HEK293 (cell line): ENCODE data around the gene VCL.
"Not testable (repeated sequence)": the region's sequence is repeated elsewhere in the genome, so short reads cannot be mapped to it uniquely, and the experiment has no call there.

ENCODE experiments used
- OVOL3 ChIP-seq: fragments of 450-650 bp; formaldehyde crosslinking; IDR thresholded peaks from 2 replicates; pipeline ENCODE4 v1.5.1; 2016; ENCODE audit warnings: missing biosample characterization, missing genetic modification characterization
- RBAK ChIP-seq: fragments of 450-650 bp; formaldehyde crosslinking; IDR thresholded peaks from 2 replicates; pipeline ENCODE4 v1.5.1; 2016; ENCODE audit warnings: missing biosample characterization, missing genetic modification characterization
- TCF7L2 ChIP-seq: IDR thresholded peaks from 2 replicates; pipeline ENCODE4 v1.6.1; 2011; ENCODE audit warnings: low read depth, mild to moderate bottlenecking, inconsistent platforms, low read length, moderate library complexity, borderline replicate concordance
- ZEB2 ChIP-seq: fragments of 450-650 bp; formaldehyde crosslinking; IDR thresholded peaks from 2 replicates; pipeline ENCODE4 v1.5.1; 2016; ENCODE audit warnings: missing biosample characterization, missing genetic modification characterization
- ZFP3 ChIP-seq: fragments of 450-650 bp; formaldehyde crosslinking; IDR thresholded peaks from 2 replicates; pipeline ENCODE4 v1.5.1; 2016; ENCODE audit warnings: low read depth, missing biosample characterization, missing genetic modification characterization
- ZNF133 ChIP-seq: fragments of 450-650 bp; formaldehyde crosslinking; IDR thresholded peaks from 2 replicates; pipeline ENCODE4 v1.5.1; 2016; ENCODE audit warnings: missing biosample characterization, missing genetic modification characterization
- ZNF768 ChIP-seq: fragments of 450-650 bp; formaldehyde crosslinking; IDR thresholded peaks from 2 replicates; pipeline ENCODE4 v1.5.1; 2018; ENCODE audit warnings: missing biosample characterization, mild to moderate bottlenecking, missing genetic modification characterization
- TF ChIP-seq, protein P1 (sequence below): fragments of 450-650 bp; formaldehyde crosslinking; IDR thresholded peaks from 2 replicates; pipeline ENCODE4 v1.5.1; 2016; ENCODE audit warnings: missing biosample characterization, missing genetic modification characterization
- TF ChIP-seq, protein P2 (sequence below): fragments of 450-650 bp; formaldehyde crosslinking; IDR thresholded peaks from 2 replicates; pipeline ENCODE4 v1.5.1; 2016; ENCODE audit warnings: missing biosample characterization, missing genetic modification characterization
- TF ChIP-seq, protein P3 (sequence below): fragments of 450-650 bp; formaldehyde crosslinking; IDR thresholded peaks from 2 replicates; pipeline ENCODE4 v1.5.1; 2016; ENCODE audit warnings: missing biosample characterization, missing genetic modification characterization

DNA sequence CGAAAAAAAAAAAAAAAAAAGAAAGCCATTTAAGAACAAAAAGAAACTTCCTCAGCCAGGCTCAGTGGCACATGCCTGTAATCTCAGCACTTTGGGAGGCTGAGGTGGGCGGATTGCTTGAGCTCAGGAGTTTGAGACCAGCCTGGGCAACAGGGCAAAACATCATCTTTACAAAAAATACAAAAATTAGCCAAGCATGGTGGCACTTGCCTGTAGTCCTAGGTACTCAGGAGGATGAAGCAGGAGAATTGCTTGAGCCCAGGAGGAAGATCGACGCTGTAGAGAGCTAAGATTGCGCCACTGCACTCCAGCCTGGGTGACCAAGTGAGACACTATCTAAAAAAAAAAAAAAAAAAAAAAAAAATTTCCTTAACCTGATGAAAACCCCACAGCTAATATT is 140.7 kb downstream of the VCL start:
- TF ChIP-seq, protein P1, sequence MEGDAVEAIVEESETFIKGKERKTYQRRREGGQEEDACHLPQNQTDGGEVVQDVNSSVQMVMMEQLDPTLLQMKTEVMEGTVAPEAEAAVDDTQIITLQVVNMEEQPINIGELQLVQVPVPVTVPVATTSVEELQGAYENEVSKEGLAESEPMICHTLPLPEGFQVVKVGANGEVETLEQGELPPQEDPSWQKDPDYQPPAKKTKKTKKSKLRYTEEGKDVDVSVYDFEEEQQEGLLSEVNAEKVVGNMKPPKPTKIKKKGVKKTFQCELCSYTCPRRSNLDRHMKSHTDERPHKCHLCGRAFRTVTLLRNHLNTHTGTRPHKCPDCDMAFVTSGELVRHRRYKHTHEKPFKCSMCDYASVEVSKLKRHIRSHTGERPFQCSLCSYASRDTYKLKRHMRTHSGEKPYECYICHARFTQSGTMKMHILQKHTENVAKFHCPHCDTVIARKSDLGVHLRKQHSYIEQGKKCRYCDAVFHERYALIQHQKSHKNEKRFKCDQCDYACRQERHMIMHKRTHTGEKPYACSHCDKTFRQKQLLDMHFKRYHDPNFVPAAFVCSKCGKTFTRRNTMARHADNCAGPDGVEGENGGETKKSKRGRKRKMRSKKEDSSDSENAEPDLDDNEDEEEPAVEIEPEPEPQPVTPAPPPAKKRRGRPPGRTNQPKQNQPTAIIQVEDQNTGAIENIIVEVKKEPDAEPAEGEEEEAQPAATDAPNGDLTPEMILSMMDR (tag by site-specific recombination) = not testable (repeated sequence)
- TF ChIP-seq ZEB2 (tag by site-specific recombination); RBAK (tag by site-specific recombination); ZFP3 (tag by site-specific recombination); ZNF768 (tag by site-specific recombination); OVOL3 (tag by site-specific recombination); ZNF133 (tag by site-specific recombination); TCF7L2: not testable (repeated sequence)
- TF ChIP-seq, protein P2, sequence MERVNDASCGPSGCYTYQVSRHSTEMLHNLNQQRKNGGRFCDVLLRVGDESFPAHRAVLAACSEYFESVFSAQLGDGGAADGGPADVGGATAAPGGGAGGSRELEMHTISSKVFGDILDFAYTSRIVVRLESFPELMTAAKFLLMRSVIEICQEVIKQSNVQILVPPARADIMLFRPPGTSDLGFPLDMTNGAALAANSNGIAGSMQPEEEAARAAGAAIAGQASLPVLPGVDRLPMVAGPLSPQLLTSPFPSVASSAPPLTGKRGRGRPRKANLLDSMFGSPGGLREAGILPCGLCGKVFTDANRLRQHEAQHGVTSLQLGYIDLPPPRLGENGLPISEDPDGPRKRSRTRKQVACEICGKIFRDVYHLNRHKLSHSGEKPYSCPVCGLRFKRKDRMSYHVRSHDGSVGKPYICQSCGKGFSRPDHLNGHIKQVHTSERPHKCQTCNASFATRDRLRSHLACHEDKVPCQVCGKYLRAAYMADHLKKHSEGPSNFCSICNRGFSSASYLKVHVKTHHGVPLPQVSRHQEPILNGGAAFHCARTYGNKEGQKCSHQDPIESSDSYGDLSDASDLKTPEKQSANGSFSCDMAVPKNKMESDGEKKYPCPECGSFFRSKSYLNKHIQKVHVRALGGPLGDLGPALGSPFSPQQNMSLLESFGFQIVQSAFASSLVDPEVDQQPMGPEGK (tag by site-specific recombination) = not testable (repeated sequence)
- TF ChIP-seq, protein P3, sequence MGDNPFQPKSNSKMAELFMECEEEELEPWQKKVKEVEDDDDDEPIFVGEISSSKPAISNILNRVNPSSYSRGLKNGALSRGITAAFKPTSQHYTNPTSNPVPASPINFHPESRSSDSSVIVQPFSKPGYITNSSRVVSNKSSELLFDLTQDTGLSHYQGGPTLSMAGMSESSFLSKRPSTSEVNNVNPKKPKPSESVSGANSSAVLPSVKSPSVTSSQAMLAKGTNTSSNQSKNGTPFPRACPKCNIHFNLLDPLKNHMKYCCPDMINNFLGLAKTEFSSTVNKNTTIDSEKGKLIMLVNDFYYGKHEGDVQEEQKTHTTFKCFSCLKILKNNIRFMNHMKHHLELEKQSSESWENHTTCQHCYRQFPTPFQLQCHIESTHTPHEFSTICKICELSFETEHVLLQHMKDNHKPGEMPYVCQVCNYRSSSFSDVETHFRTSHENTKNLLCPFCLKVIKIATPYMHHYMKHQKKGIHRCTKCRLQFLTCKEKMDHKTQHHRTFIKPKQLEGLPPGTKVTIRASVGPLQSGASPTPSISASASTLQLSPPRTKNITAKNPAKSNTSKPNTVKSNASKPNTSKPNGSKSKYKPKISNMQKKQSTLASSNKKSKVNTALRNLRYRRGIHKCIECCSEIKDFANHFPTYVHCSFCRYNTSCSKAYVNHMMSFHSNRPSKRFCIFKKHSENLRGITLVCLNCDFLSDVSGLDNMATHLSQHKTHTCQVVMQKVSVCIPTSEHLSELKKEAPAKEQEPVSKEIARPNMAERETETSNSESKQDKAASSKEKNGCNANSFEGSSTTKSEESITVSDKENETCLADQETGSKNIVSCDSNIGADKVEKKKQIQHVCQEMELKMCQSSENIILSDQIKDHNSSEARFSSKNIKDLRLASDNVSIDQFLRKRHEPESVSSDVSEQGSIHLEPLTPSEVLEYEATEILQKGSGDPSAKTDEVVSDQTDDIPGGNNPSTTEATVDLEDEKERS (tag by site-specific recombination) = not testable (repeated sequence)
